GM21390 (cell line): Measurements from ENCODE around the gene OR4F6.

Experiments used
- ATAC-seq: cut with Tn5 transposase; IDR thresholded peaks from one replicate; pipeline ENCODE4 v1.9.1; 2021; ENCODE audit not compliant: unreplicated experiment

OR4F6 gene

DNA sequence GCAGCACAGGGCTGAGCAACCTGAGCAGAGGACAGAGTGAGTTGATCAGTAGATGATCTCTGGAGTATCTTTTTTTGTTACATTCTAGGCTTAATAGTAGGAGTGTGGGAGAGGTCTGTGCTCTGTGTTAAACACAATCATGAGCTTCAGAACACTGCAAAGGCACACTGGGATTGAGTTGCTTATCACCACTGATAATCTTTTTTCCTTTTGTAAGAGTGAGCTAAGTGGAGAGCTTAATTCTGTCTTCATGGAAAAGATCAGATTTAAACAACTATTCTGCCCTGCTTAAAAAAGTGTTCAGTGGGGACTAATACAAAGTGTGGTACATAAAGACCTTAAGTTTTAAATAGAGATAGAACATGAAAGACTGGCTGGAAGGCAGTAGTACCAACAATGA is 1.1 kb downstream of the OR4F6 start:
- no peak for ATAC-seq

DNA sequence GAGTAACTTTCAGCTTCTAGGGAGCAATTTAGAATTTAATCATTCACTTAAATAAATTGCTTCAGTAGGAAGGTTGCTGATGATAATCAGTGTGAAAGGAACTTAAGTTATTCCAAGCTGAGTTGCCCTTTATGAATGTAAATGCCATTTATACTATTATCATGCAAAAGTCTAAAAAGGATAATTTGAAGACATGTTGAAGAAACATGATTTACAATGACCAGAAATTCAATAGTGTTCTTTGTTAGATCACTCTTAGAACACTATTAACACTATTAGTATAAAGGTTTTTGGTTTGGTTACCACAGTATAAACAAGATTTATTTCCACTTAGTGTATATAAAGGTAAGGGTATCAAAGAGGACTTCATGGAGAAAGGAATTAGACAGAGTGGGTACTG is 1.6 kb downstream of the OR4F6 start:
- ATAC-seq: no peak

DNA sequence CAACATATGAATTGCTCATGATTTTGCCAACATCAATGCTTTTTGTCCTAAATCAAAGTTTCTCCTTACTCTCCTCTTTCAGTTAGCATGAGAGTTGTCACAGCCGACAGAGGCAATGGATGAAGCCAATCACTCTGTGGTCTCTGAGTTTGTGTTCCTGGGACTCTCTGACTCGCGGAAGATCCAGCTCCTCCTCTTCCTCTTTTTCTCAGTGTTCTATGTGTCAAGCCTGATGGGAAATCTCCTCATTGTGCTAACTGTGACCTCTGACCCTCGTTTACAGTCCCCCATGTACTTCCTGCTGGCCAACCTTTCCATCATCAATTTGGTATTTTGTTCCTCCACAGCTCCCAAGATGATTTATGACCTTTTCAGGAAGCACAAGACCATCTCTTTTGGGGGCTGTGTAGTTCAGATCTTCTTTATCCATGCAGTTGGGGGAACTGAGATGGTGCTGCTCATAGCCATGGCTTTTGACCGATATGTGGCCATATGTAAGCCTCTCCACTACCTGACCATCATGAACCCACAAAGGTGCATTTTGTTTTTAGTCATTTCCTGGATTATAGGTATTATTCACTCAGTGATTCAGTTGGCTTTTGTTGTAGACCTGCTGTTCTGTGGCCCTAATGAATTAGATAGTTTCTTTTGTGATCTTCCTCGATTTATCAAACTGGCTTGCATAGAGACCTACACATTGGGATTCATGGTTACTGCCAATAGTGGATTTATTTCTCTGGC is 2.5 kb downstream of the OR4F6 start:
- ATAC-seq: no peak

GRCh38 chr15:101807345-101807945 is 4.1 kb downstream of the OR4F6 start:
- ATAC-seq: no peak

- ATAC-seq: no peak
These were observed 4.9 kb downstream of the OR4F6 start for GRCh38 chr15:101808201-101808600.

DNA sequence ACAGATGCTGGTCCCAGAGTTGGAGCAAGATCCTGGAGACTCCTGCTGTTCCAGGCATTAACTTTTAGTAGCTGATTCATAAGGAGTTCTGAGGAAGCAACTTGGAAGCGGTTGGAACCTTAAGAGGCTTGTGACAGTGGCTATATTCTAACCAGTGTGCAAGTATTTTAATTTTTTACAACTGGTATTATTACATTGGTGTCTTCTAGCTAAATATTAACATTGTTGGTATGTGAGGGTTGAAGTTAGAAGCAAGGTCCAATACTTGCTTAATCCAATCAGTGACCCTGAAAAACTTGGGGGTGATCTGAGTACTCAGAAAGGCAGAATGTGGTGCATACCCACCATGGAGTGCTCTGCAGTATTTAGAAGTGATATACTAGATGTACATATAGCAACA is 7.1 kb downstream of the OR4F6 start:
- no peak for ATAC-seq

DNA sequence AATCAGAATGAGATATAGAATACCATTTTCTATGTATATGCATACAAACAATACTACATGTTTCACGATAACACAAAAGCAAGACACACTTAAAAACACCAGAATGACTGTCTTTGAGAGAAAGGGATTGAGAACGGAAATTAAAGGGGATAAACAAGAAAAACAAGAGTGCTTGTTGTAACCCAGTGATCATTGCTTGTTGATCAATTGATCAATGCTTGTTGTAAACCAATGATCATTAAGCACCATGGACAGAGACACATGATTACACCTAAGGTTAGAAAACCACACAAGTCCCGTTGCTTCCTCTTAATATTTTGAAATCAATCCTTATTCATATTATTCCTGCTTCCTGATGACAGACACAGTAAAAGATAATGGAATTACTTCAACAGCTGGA is 7.6 kb downstream of the OR4F6 start:
- no peak for ATAC-seq

DNA sequence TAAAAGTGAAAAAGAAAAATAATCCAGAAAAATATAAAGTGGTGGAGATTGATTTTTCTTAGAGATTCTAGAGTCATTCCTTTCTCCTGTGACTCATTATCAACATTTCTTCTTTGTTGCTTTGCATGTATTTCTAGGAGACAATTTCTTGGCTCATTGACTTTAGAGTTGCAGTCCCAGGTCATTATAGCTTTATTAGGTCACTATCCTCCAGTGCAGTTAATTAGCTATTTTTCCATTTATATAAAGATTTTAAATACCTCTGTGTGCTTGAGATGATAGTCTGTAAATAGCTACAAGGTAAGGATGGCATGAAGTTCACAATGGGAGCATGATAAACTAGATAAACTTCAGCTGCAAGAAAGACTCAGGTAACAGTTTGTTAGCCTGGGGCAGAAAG is 8.6 kb downstream of the OR4F6 start, which contains the start of gene OR4F15:
Gene OR4F15 (plus strand): TSS at position 301 of the 400 bp plus-strand sequence. CDS start 5,985 bp downstream, outside the sequence.
- ATAC-seq: no peak

GRCh38 chr15:101813803-101814534 is 10.7 kb downstream of the OR4F6 start:
- no peak for ATAC-seq

DNA sequence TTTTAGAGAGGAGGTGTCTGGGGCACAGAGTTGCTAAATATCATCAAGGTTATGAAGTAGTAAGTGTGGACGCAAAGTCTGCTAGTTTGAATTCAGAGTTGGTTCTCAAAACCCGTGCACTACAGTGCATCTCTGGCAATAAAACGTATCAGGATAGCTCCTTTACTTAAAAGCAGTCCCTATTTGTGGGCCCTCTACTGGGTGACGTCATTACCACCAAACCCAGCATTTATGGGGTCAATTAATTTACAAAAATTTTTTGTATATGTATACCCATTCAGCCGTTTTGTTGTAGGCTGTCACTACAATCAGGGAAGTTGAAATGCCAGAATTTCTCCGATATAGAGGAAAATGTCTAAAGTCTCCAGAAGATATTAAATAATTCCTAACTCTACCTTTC is 17.5 kb downstream of the OR4F6 start:
- ATAC-seq: no peak

DNA sequence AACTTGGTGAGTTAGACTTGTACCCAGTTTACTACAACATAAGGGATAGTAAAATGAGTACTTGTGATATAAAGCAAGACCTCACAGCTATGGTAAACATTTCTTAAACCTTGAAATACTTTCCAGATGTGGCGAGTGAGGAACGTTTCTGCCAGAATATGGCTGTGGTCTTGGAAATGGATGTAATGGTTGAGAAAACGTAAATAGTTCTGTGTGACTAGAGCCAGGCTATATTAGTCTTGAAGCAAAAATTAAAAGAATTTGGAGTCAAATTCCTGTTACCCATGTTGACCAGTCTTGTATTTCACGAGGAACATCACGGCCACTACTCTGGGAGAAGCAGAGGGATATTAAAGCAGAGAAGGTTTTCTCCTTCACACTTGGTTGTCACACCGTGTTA is 23.9 kb downstream of the OR4F6 start:
- no peak for ATAC-seq

DNA sequence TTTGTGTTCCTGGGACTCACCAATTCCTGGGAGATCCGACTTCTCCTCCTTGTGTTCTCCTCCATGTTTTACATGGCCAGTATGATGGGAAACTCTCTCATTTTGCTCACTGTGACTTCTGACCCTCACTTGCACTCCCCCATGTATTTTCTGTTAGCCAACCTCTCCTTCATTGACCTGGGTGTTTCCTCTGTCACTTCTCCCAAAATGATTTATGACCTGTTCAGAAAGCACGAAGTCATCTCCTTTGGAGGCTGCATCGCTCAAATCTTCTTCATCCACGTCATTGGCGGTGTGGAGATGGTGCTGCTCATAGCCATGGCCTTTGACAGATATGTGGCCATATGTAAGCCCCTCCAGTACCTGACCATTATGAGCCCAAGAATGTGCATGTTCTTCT is 25.5 kb downstream of the OR4F6 start:
- no peak for ATAC-seq

GRCh38 chr15:101841656-101842055 is 38.3 kb downstream of the OR4F6 start:
- ATAC-seq: no peak

DNA sequence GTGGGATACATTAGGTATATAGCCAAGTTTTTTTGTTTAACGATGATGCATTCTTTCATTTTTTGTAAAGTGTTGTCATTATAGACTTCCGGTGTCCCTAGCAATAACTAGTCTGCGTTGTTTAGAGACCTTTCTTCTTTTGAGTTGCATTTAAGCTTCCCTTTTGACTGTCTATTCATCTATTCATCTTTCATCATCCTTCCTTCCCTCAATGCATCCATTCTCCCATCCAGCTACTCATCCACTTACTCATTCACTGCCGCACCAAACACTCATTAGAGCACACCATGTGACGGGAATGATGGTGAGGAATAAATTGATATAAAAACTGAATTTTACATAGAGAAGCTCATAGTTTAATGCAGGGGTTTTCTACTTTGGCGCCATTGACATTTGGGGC is 41.6 kb downstream of the OR4F6 start:
- no peak for ATAC-seq

DNA sequence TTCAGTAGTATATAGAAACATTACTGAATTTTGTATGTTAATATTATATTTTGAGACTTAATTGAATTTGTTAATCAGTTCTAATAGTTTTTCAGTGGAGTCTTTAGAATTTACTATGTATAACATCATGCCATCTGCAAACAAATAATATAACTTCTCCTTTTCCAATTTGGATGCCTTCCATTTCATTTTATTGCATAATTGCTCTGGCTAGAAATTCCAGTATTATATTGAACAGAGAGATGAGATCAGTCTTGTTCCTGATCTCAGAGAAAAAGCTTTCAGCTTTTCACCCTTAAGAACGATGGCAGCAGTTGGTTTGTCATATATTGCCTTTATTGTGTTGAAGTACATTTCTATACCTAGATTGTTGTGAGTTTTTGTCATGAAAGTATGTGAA is 49.0 kb downstream of the OR4F6 start:
- ATAC-seq: no peak
